ENCODE measurements around the gene IKZF5. TPM values are rescaled to one million over a fixed set of nuclear protein-coding genes. Genes with fewer than 3 reads are reported as not detected.

Gene IKZF5
- total RNA-seq, 4 donors from 2014 or later = 6.2 to 11.1 (median 7.1) TPM

DNA sequence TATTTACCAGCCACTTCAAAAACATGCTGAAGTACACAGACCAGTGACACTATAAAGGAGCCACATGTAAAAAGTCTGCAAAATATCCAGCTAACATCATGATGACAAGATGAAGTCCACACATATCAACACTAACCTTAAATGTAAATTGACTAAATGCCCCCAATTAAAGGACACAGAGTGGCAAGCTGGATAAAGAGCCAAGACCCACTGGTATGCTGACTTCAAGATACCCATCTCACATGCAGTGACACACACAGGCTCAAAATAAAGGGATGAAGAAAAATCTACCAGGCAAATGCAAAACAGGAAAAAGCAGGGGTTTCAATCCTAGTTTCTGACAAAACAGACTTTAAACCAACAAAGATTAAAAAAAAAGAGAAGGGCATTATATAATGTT lies 41.7 kb downstream of the IKZF5 start:
- in situ Hi-C loops (cut with MboI; ENCODE audit: low pct_ligation_motif_present in 1 of 4, low pct_unique_long_range_greater_than_20kb in 1 of 4, low sequenced_read_pairs in 3 of 4) = no loop called here
- intact Hi-C loops (cut with DNase I; ENCODE audit: low total_unique reads) = no loop called here
- Histone ChIP-seq H3K27ac (no peak overlapping the region), H3K36me3 (no peaks in the 10 kb centered on the region), H3K4me3 (no peak overlapping the region), H3K9me3 (peaks cover 4 to 14% of the 10 kb centered on the region in 2 donors), H3K27me3 (no peaks in the 10 kb centered on the region), H3K4me1 (no peaks in the 10 kb centered on the region)
- TF ChIP-seq EP300 (IDR thresholded peaks at IDR 0.05; ENCODE audit: low read depth) = no peak
- TF ChIP-seq, protein P1, sequence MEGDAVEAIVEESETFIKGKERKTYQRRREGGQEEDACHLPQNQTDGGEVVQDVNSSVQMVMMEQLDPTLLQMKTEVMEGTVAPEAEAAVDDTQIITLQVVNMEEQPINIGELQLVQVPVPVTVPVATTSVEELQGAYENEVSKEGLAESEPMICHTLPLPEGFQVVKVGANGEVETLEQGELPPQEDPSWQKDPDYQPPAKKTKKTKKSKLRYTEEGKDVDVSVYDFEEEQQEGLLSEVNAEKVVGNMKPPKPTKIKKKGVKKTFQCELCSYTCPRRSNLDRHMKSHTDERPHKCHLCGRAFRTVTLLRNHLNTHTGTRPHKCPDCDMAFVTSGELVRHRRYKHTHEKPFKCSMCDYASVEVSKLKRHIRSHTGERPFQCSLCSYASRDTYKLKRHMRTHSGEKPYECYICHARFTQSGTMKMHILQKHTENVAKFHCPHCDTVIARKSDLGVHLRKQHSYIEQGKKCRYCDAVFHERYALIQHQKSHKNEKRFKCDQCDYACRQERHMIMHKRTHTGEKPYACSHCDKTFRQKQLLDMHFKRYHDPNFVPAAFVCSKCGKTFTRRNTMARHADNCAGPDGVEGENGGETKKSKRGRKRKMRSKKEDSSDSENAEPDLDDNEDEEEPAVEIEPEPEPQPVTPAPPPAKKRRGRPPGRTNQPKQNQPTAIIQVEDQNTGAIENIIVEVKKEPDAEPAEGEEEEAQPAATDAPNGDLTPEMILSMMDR (IDR thresholded peaks at IDR 0.05) = no peak
- TF ChIP-seq POLR2AphosphoS5 (IDR thresholded peaks at IDR 0.05) = no peak
- no peak for TF ChIP-seq POLR2A (IDR thresholded peaks at IDR 0.05)
- no peak for DNase-seq

DNA sequence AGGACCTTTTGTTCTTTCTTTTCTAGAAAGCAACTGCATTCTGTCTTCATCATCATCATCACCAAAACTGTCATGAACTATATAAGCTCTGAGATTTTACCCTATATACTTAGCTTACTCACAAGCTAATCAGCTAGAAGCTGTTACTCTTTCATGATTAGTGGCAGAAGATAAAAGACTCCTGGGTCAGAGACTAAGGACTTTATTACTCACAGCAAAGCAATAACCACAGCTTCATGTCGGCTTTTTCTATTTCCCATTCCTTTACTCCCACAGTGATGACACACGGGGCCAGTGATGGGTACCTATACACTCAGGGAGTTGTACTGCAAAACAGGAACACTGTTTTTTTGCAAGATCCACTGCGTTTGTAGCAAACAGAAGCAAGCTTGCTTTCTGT lies 46.2 kb downstream of the IKZF5 start:
- DNase-seq = no peak
- H3K27ac ChIP-seq = no peak overlapping the region
- no peaks in the 10 kb centered on the region for H3K4me1 ChIP-seq
- no peaks in the 10 kb centered on the region for H3K27me3 ChIP-seq
- TF ChIP-seq, protein P1 (IDR thresholded peaks at IDR 0.05) = no peak
- TF ChIP-seq POLR2AphosphoS5 (IDR thresholded peaks at IDR 0.05) = no peak
- TF ChIP-seq POLR2A (IDR thresholded peaks at IDR 0.05) = no peak
- no peak for TF ChIP-seq EP300 (IDR thresholded peaks at IDR 0.05; ENCODE audit: low read depth)
- intact Hi-C loops (cut with DNase I; ENCODE audit: low total_unique reads) = no loop called here
- H3K4me3 ChIP-seq = no peak overlapping the region
- H3K9me3 ChIP-seq = peaks cover 4 to 6% of the 10 kb centered on the region in 2 donors
- WGBS, 2 donors (ENCODE audit: low coverage in 1 of 2) = 53 to 57% methylated on average over 1 to 3 of the region's 3 CpGs
- in situ Hi-C loops (cut with MboI; ENCODE audit: low pct_ligation_motif_present in 1 of 4, low pct_unique_long_range_greater_than_20kb in 1 of 4, low sequenced_read_pairs in 3 of 4) = no loop called here
- H3K36me3 ChIP-seq = no peaks in the 10 kb centered on the region

DNA sequence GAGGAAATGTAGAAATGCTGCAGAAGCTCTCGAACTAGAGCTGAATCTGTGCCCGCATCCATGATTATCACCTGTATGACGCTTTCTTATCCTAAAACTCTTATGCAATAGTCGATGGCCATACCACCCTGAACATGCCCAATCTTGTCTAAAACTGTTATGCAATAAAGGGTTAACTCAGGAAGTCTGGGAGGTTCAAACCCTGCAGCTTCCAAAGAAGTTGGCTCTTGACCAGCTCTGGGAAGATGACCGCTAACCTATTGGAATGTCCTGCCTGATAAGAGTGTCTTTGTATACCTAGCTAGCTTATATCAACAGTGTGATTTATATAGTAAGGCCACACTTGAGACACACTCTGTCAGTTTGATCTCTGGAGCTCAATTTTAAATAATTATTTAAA lies 51.1 kb downstream of the IKZF5 start:
- H3K27me3 ChIP-seq = no peaks in the 10 kb centered on the region
- H3K27ac ChIP-seq = no peak overlapping the region
- no peaks in the 10 kb centered on the region for H3K9me3 ChIP-seq
- H3K4me3 ChIP-seq = no peak overlapping the region
- in situ Hi-C loops (cut with MboI; ENCODE audit: low pct_ligation_motif_present in 1 of 4, low pct_unique_long_range_greater_than_20kb in 1 of 4, low sequenced_read_pairs in 3 of 4) (no loop called here), intact Hi-C loops (cut with DNase I; ENCODE audit: low total_unique reads) (no loop called here)
- DNase-seq = no peak
- no peak for TF ChIP-seq POLR2AphosphoS5 (IDR thresholded peaks at IDR 0.05)
- no peak for TF ChIP-seq POLR2A (IDR thresholded peaks at IDR 0.05)
- TF ChIP-seq, protein P1 (IDR thresholded peaks at IDR 0.05) = no peak
- no peak for TF ChIP-seq EP300 (IDR thresholded peaks at IDR 0.05; ENCODE audit: low read depth)
- H3K4me1 ChIP-seq = peaks cover 6 to 15% (median 9%) of the 10 kb centered on the region in 4 donors
- H3K36me3 ChIP-seq = no peaks in the 10 kb centered on the region
- WGBS, 2 donors (ENCODE audit: low coverage in 1 of 2) = 80 to 91% methylated on average over 4 to 5 of the region's 5 CpGs

- Histone ChIP-seq H3K27me3 (no peaks in the 10 kb centered on the region), H3K36me3 (no peaks in the 10 kb centered on the region), H3K4me3 (no peak overlapping the region), H3K9me3 (no peaks in the 10 kb centered on the region), H3K27ac (no peak overlapping the region), H3K4me1 (peaks cover 6 to 25% (median 9%) of the 10 kb centered on the region in 4 donors)
- no peak for TF ChIP-seq POLR2AphosphoS5 (IDR thresholded peaks at IDR 0.05)
- no peak for TF ChIP-seq EP300 (IDR thresholded peaks at IDR 0.05; ENCODE audit: low read depth)
- intact Hi-C loops (cut with DNase I; ENCODE audit: low total_unique reads) = no loop called here
- DNase-seq = no peak
- WGBS, 2 donors (ENCODE audit: low coverage in 1 of 2) = 88 to 94% methylated on average over 1 of the region's 1 CpG
- in situ Hi-C loops (cut with MboI; ENCODE audit: low pct_ligation_motif_present in 1 of 4, low pct_unique_long_range_greater_than_20kb in 1 of 4, low sequenced_read_pairs in 3 of 4) = no loop called here
Observed at GRCh38 chr10:122955892-122956291, 52.7 kb downstream of the IKZF5 start.

DNA sequence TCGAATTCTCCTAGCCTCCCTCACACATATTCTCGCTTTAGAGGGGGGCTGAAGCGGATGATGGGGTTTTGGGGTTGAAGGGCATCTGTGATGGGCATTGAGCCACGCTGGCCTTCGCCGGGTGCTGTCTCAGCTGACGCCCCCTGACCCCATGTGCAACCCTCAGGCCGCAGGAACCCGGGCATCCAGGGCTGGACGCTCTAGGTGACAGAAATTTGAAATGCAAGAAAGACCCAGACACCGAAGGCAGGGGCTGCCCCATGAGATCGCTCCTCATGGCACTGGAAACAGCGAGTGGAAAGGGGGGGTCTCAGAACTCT lies 53.9 kb downstream of the IKZF5 start:
- in situ Hi-C loops (cut with MboI; ENCODE audit: low pct_ligation_motif_present in 1 of 4, low pct_unique_long_range_greater_than_20kb in 1 of 4, low sequenced_read_pairs in 3 of 4) = no loop called here
- Histone ChIP-seq H3K9me3 (no peaks in the 10 kb centered on the region), H3K4me1 (peaks cover 6 to 25% (median 9%) of the 10 kb centered on the region in 4 donors), H3K36me3 (no peaks in the 10 kb centered on the region), H3K4me3 (peak overlapping the region in 2 of 4 donors; percentile 76 to 94), H3K27me3 (no peaks in the 10 kb centered on the region), H3K27ac (no peak overlapping the region)
- DNase-seq = no peak
- TF ChIP-seq POLR2A (IDR thresholded peaks at IDR 0.05) (no peak), POLR2AphosphoS5 (IDR thresholded peaks at IDR 0.05) (no peak), EP300 (IDR thresholded peaks at IDR 0.05; ENCODE audit: low read depth) (no peak)
- TF ChIP-seq, protein P1 (IDR thresholded peaks at IDR 0.05) = no peak
- intact Hi-C loops (cut with DNase I; ENCODE audit: low total_unique reads) = no loop called here
- WGBS, 2 donors (ENCODE audit: low coverage in 1 of 2) = 76% methylated on average over 13 of the region's 13 CpGs; no CpG with 5 or more reads in 1 of the 2 donors

Data from transverse colon (tissue), 4 donors.